ENCODE results near the gene UNC93B1.
"Not testable (repeated sequence)": the region's sequence is repeated elsewhere in the genome, so short reads cannot be mapped to it uniquely, and the experiment has no call there.

Gene UNC93B1

GRCh38 chr11:68009391-68010089 is 5.6 kb upstream of the UNC93B1 start:
- peak; percentile 29 to 43 (median 38) for DNase-seq

- peak; percentile 87 to 94 (median 90) for DNase-seq
These were observed 4.8 kb upstream of the UNC93B1 start for GRCh38 chr11:68008381-68009337.

GRCh38 chr11:68007498-68008380 is 3.8 kb upstream of the UNC93B1 start:
- peak in 1 of 4 experiments; percentile 1 for DNase-seq

- DNase-seq, result no peak
These were observed 2.8 kb upstream of the UNC93B1 start for GRCh38 chr11:68006606-68007166.

- no peak for DNase-seq
These were observed 846 bp upstream of the UNC93B1 start for GRCh38 chr11:68004551-68005335.

GRCh38 chr11:68002938-68003845 is 705 bp downstream of the UNC93B1 start:
- DNase-seq, result peak; percentile 38 to 79 (median 62)

GRCh38 chr11:68002575-68002937 is 1.3 kb downstream of the UNC93B1 start:
- peak; percentile 71 to 87 (median 85) for DNase-seq

- DNase-seq, result no peak
These were observed 4.2 kb downstream of the UNC93B1 start for GRCh38 chr11:67999704-68000103.

- DNase-seq, result no peak
These were observed 4.7 kb downstream of the UNC93B1 start for GRCh38 chr11:67999201-67999629.

- peak; percentile 23 to 60 (median 46) for DNase-seq
These were observed 5.5 kb downstream of the UNC93B1 start for GRCh38 chr11:67998150-67999045.

GRCh38 chr11:67997475-67997921 is 6.4 kb downstream of the UNC93B1 start:
- no peak for DNase-seq

GRCh38 chr11:67996622-67997474 is 7.0 kb downstream of the UNC93B1 start:
- peak; percentile 82 to 92 (median 88) for DNase-seq

- no peak for DNase-seq
These were observed 7.8 kb downstream of the UNC93B1 start for GRCh38 chr11:67996051-67996450.

GRCh38 chr11:67995579-67995978 is 8.3 kb downstream of the UNC93B1 start:
- not testable (repeated sequence) for DNase-seq

- not testable (repeated sequence) for DNase-seq
These were observed 8.8 kb downstream of the UNC93B1 start for GRCh38 chr11:67995129-67995528.

- DNase-seq, result not testable (repeated sequence)
These were observed 9.5 kb downstream of the UNC93B1 start for GRCh38 chr11:67994387-67994786.

- DNase-seq, result peak in 1 of 4 experiments; percentile 38
These were observed 10.1 kb downstream of the UNC93B1 start for GRCh38 chr11:67993821-67994220.

All from suppressor macrophage (primary cell).